ENCODE data around the gene RASD2.

Gene RASD2

GRCh38 chr22:35519306-35520000 is 21.2 kb upstream of the RASD2 start:
- in situ Hi-C loops (cut with MboI; ENCODE audit: low sequenced_read_pairs, unreplicated experiment), result no loop called here
- DNase-seq (ENCODE audit: low spot score), result no peak
- TF ChIP-seq CTCF (IDR thresholded peaks at IDR 0.05; ENCODE audit: borderline replicate concordance, control extremely low read depth, extremely low read depth, insufficient read depth, missing control alignments), result no peak

GRCh38 chr22:35521358-35522224 is 19.0 kb upstream of the RASD2 start:
- no peak for DNase-seq (ENCODE audit: low spot score)
- in situ Hi-C loops (cut with MboI; ENCODE audit: low sequenced_read_pairs, unreplicated experiment), result no loop called here
- no peak for TF ChIP-seq CTCF (IDR thresholded peaks at IDR 0.05; ENCODE audit: borderline replicate concordance, control extremely low read depth, extremely low read depth, insufficient read depth, missing control alignments)

- no peak for TF ChIP-seq CTCF (IDR thresholded peaks at IDR 0.05; ENCODE audit: borderline replicate concordance, control extremely low read depth, extremely low read depth, insufficient read depth, missing control alignments)
- in situ Hi-C loops (cut with MboI; ENCODE audit: low sequenced_read_pairs, unreplicated experiment), result no loop called here
- no peak for DNase-seq (ENCODE audit: low spot score)
Measured at GRCh38 chr22:35522225-35523149, 18.1 kb upstream of the RASD2 start.

- in situ Hi-C loops (cut with MboI; ENCODE audit: low sequenced_read_pairs, unreplicated experiment), result no loop called here
- DNase-seq (ENCODE audit: low spot score), result no peak
- TF ChIP-seq CTCF (IDR thresholded peaks at IDR 0.05; ENCODE audit: borderline replicate concordance, control extremely low read depth, extremely low read depth, insufficient read depth, missing control alignments), result no peak
Measured at GRCh38 chr22:35523167-35523947, 17.3 kb upstream of the RASD2 start.

- in situ Hi-C loops (cut with MboI; ENCODE audit: low sequenced_read_pairs, unreplicated experiment), result no loop called here
- no peak for TF ChIP-seq CTCF (IDR thresholded peaks at IDR 0.05; ENCODE audit: borderline replicate concordance, control extremely low read depth, extremely low read depth, insufficient read depth, missing control alignments)
- DNase-seq (ENCODE audit: low spot score), result no peak
Measured at GRCh38 chr22:35524966-35525686, 15.5 kb upstream of the RASD2 start.
